Upper lobe of left lung (tissue), 4 donors: ENCODE data around the gene CNOT6L.
A peak's percentile ranks its signal among the peaks of the same experiment; 100 is the strongest.

ENCODE experiments used
- CTCF ChIP-seq, 6 experiments: fragments of 450-650 bp in 4 of 6; fragments of 200-600 bp in 2 of 6; sonication (generic) in 2 of 6; IDR thresholded peaks; one replicate each; pipeline ENCODE4 v1.5.1; 2016 to 2019; ENCODE audit warnings: antibody characterized with exemption in 6 of 6
- EP300 ChIP-seq, 4 donors: sonication (generic); formaldehyde crosslinking; IDR thresholded peaks; one replicate each; pipeline ENCODE4 v1.5.1; 2017; ENCODE audit warnings: antibody characterized with exemption in 4 of 4, control low read depth in 2 of 4

GRCh38 chr4:77819843-77820648 is 878 bp upstream of the CNOT6L start:
- TF ChIP-seq EP300 (IDR thresholded peaks at IDR 0.05) (no peak), CTCF (IDR thresholded peaks at IDR 0.05) (peak in 1 of 6 experiments; percentile 17)
